NCI-H2107 treated with DMSO at 0.1 percent for 48 hours (cell line): ENCODE measurements around the gene SASH3.
A peak's percentile ranks its signal among the peaks of the same experiment; 100 is the strongest.

Source experiments
- DNase-seq: peaks from one replicate; lab custom pipeline; 2025; ENCODE audit not compliant: unreplicated experiment; lab: John Stamatoyannopoulos, UW

Gene SASH3

DNA sequence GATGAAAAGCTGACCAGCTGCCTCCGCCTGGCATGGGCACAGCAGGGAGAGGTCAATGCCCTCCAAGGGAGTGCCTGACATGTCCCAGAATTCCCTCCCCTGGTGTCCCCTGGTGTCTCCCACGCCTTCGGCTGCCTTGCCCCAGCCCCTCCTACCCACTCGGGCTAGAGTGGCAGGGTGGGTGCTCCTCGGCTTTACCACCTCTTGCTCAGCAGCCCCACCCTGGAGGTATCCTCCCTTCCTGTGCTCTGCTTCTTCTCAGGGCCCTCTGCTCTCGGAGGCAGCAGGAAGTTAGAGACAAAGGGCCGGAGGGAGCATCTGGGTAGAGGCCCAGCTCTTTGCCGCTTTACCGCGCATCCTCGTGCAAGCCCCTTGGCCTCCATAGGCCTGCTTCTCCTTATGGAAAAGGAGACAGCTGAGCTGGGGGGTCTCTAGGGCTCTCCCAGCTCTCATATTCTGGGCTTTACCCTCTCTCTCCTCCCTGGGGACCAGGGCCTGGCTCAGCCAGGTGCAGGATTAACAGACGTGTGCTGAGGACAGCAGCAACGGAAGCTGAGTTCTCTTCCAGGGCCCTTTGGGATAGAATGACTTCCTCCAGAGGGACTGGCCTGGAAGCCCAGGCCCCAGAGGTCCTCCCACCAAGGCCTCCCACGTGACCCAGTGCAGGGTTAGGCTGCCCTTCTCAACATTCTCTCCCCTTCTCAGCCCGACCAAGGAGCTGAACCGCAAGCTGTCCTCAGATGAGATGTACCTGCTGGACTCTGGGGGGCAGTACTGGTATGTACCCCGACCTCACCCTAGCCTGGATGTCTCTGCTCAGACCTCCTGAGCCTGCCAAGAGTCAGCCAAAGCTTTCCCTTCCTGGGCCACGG lies 23.7 kb upstream of the SASH3 start:
- peak; percentile 35 for DNase-seq

DNA sequence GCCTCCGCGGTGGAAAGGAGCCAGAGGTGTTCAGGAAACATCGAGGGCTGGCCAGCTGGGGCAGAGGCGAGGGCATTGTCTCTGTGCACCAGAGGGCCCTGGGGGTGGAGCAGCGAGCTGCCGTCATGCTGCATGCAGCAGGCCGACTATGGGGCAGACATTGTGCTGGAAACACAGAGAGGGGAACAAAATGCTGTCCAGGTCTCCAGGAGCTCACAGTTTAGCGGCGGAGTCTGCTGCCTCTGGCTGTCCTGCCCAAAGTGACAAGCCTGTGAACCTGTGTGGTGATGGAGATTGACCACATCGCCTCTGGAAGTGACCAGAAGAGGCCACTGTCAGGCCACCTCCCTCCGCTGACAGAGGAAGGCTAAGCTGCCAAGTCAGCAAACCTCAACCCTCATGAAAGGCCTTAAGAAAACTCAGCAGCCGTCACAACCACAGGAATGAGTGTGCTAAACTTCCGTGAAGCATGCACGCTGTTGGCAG lies 20.1 kb upstream of the SASH3 start:
- no peak for DNase-seq

DNA sequence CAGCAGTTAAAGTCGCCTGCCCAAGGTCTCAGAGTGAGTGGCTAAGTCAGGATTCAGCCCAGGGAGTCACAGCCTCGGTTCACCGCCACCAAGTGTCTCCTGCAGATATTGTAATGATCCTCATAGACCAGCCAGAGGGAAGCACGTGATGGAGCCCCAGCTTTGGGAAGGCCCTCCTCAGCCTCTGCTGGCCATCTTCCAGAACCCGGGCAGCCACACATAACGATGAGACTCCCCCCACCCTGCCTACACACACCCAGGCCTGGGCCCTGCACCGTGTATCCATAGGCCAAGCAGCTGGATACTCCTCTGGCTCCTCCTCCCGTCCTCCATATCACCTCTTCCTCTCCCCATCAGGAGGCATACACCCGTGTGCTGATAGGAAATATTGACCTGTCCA lies 19.6 kb upstream of the SASH3 start:
- DNase-seq = no peak

DNA sequence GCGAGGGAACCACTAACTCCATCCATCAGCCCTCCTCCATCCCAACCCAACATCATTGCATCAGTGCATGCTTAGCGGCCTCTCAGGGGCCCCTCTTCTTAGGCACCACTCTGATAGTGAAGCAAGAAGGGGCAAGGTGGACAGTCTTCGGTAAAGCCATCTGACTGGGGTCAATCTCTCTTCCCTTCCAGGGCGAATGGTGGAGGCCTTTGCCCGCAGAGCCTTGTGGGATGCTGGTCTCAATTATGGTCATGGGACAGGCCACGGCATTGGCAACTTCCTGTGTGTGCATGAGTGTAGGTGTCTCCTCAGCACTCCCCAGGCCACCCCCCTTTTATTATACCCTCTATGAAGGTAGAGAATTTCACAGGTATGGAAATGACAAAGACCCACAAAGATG lies 18.8 kb upstream of the SASH3 start:
- no peak for DNase-seq

DNA sequence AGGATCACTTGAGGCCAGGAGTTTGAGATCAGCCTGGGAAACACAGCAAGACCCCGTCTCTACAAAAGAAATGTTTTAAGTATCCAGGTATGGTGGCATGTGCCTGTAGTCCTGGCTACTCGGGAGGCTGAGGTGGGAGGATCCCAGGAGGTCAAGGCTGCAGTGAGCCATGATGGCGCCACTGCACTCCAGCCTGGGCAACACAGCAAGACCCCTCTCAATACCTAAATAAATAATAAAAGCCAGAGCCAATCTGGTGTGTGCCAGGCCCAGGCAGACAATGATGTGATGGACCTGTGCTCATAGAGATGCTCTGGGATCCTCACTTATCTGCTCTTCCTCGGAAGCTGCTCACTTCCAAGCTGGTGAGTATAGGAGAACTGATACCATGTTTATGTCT lies 18.2 kb upstream of the SASH3 start:
- no peak for DNase-seq

DNA sequence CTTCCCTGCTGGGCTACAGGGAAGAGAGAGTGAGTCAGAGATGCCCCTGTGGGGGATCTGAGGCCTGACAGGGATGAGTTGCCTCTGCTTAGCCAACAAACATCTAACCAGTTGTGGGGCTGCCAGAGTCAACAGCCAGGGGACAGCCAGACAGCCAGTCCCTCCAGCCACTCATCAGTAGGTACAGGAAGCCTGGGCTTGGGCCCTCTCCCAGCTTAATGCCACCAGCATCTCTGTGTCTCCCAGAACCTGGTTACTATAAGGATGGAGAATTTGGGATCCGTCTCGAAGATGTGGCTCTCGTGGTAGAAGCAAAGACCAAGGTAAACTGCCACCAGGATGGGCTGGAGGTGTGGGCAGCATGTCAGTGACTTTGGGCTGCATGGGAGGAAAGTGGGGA lies 17.3 kb upstream of the SASH3 start:
- DNase-seq = no peak

DNA sequence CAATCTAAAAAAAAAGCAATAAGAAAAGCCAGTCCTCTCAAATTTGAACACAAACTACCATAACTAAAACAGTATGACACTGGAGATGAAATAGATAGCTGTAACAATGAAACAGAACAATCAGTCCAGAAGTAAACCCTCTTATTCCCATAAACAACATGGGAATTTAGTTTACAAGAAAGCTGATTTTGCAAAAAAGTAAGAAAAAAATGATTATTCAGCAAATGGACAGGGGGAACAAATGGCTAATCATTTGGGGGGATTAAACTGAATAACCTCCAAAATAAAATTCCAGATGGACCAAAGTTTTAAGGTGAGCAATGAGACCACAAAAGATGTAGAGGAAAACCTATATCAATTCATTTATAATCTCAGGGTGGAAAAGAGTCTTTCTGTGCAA lies 16.1 kb upstream of the SASH3 start:
- DNase-seq = no peak

DNA sequence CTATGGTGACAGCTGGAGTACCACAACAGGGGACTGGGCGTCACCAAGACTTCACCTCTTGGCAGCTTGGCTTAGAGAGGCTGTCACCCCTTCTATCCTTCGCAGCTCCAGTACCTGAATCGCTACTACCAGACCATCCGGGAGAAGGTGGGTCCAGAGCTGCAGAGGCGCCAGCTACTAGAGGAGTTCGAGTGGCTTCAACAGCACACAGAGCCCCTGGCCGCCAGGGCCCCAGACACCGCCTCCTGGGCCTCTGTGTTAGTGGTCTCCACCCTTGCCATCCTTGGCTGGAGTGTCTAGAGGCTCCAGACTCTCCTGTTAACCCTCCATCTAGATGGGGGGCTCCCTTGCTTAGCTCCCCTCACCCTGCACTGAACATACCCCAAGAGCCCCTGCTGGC lies 11.6 kb upstream of the SASH3 start:
- no peak for DNase-seq

DNA sequence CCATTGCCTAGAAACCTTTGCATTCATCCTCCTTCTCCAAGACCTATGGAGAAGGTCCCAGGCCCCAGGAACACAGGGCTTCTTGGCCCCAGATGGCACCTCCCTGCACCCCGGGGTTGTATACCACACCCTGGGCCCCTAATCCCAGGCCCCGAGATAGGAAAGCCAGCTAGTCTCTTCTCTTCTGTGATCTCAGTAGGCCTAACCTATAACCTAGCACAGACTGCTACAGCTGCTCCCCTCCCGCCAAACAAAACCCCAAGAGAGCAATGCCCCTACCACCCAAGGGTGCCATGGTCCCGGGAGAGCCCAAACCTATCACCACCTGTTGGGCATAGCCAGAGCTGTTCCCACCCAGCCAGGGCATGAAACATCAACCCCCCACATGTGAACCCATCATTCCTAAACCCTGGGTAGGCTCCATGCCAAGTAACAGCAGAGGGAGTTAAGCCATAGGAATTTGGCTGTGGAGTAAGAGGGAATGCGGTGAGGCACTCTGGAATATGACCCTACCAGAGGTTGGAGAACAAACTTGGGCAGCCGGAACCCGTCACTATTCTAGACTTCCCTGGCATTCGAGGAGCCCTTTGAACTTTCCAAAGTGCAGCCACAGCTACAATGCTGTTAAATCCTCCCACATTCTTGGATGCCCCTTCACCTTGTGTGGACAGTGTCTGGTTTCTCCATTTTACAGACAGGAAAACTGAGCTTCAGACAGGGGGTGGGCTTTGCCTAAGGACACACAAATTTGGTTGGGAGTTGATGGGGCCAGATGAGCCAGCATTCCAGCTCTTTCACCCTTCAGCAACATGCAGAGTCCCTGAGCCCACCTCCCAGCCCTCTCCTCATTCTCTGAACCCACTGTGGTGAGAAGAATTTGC lies 10.9 kb upstream of the SASH3 start:
- no peak for DNase-seq

DNA sequence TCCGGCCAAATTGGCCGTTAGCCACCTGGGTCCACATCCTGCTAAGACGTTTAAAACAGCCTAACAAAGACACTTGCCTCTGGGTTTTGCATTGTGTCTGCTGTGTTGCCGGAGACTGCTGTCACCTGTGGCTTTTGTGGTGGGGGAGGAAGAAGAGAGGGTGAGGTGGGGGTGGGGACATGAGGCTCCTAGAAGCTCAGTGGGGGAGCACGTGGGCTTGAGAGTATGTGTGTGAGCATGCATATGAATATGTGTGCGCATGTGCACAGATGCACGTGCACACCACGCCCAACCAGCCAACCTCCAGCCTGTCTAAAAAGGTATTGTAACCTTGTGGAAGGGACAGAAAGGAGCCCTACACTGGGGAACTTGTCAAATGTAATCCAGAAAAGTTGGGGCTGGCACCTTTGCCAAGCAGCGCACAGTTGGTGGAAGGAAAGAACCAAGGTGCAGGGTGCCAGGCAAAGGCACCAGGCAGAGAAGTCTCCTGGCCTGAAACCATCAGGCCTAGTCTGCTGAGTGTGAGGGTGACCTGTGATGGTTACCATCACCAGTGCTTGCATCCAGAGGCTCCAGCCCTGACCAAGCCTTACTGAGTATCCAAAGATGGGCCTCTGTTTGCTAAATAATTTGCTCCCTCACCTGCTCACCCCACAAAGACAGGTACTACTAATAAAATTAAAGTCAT lies 10.1 kb upstream of the SASH3 start:
- no peak for DNase-seq

DNA sequence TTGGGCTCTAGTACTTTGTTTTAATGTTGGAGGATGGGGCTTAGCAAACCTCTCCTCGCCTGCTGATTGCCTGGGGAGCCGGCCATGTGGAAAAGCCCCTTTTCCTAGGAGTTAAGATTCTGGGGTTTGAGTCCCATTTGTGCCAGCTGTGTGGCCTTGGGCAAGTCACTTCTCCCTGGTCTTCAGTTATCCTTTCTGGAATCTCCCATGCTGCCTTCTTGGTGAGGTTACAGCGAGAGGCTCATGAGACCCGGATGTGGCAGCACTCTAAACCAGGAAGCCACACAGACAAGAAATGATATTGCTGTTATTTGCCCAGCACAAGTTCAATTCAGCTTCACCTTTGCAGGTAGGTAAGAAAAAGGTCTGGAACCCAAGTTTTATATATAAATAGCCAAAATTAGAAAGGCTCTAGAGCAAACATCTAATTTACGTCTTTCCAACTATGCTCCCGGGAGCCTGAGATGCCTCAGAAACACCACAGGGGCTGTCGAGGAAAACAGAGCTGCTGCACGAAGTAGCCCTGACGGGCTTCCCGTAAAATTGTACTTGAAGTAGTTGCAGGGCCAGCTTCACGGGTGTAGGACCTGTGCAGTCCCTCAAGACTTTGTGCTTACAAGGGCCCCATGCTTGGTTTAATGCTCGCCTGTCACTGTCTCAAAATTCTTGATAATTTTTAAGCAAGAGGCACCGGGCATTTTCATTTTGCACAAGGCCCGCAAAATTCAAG lies 8.3 kb upstream of the SASH3 start:
- no peak for DNase-seq

DNA sequence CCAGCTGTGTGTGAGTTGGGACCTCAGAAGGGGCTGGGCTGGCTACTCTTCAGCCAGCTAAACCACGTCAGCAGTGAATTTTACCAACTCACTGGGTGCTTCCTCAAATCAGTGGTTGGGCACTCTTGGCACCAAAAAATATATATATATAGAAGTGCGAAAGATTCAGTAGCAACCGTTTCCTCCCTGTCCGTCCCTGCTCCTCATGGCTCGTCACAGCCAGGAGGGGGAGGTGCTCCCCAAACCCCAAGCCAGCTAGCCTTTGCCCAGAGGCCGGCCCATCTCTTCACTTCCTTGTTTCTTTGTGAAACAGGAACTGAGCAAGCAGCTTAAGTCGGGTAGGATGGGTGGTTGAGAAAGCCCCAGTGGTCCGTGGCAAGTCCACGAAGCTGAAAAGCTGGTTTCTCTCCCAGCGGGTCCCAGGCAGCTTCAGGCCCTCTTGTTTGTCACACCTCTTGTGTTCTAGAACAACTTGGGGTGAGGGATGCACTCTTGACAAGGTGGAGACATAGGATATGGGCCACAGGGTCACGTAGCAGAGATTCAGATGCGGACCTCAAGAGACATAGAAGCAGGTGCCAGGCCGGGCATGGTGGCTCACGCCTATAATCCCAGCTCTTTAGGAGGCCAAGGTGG lies 6.8 kb upstream of the SASH3 start:
- no peak for DNase-seq

DNA sequence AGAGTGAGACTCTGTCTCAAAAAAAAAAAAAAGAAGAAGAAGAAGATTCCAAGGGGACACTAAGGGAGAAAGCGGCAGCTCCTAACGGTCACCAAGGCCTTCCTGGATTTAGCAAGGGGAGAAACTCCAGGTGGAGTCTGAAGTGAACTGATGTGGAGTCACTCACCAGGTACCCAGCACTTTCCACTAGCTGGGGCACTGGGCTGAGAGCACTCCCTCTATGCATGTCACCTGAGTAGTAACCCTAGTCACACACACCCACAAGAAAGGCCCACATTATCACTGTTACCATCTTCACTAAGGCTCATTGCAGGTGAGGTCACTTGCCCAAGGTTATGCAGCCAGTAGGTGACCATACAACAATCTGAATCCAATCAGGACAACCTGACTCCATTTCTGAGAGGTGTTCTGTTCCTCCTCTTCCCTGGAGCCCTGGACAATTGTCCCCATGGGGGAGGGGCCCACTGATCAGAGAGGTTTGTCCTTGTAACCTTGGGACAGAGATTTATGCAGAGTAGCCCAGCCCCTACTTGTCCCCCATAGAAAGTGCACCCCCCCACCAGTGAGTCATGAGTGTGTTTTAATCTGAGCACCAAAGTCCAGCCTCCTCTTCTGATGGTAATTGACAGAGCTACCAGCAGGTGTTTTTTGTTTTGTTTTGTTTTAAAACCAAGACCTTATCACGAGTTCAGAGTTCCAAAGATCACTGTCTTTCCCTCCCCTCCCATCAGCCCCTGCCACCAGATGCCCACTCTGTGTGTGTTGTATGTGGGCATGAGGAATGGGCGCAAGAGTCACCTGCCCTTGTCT lies 5.9 kb upstream of the SASH3 start:
- DNase-seq = no peak

DNA sequence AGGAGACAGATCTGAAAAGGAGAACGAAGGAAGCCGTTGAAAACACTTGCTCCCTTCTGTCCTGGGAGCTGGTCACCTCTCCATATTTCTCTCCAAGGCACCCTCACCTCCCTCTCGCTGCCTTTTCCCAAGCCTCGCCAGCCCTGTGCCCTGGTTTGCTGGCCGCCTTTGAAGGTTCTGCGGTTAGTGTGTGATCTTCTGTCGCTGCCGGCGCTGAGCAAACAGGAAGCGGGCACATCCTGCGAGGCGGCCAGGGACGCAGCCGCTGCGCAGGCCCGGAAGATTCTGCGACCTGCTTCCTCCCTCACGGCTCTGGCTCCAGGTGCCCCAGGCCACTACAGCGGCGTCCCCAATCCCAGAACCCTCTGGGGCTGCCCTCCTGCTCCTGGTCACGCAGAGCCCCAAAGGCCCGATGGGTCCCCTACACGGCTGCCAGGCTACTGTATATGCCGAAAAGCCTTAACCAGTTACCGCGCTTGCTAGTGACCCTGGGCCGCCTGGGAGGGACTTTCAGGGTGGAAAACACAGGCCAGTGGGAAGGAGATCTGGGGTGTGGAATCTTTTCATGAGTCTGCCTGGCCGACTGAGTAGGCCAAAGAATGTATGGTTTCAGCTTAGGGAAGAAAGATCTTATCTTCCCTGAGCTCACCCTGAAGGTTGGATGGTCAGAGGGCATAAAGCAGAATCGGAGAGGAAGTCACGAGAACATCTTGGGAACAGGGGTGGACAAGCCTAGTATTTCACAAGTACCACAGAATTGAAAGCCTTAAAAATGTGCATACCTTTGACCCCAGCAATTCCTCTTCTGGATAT lies 2.3 kb upstream of the SASH3 start:
- peak; percentile 49 for DNase-seq

DNA sequence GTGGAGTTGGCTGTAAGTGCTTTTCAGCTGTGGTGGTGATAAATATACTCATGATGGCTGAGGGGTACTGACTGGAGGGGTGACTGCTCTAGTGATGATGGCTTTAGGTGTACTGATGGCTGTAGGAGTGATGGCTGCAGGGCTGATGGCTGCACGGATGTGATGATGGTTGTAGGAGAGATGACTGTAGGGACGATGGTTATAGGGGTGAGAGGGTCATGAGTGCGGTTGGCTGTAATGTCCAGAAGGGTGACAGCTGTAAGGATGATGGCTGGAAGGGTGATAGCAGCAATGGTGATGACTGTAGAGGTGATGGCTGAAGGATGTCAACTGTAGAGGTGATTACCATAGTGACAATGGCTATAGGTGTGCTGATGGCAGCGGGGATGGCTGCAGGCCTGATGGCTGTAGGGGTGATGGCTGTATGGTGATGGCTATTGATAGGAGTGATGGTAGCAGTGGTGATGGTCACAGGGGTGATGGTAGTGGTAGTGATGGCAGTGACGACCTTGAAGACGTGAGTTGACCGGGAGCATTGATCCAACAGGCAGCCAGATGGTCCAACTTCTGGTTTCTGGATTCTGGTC lies 570 bp upstream of the SASH3 start:
- no peak for DNase-seq

DNA sequence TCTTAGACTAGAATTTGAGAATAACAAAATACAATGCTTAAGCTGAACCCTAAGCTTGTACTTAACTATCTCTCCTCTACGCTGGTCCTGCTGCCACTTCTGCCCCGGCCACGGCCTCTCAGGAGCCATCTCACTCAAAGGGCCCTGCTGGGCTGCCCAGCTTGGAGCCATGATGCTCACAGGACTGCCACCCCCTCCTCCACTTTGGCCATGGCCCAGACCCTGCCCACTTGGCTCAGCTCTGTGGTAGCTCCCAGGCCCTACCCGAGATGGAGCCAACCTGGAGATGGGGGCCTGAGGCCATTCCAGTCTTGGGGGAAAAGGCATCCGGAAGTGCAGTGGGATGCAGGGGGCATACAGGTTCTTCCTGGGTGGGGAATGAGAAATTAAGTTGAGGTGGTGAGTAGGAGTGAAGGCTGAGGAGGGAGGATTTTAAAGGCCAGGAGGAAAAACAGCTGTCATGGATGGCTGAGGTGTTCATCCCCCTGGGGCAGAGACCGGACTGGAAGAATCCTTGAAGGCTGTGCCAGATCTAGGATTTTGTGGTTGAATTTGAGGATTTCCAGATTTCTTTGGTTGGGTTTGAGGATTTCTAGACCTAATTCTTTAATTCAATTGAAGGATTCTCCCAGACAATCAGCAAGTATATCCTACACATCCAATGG lies 824 bp downstream of the SASH3 start:
- DNase-seq = no peak

DNA sequence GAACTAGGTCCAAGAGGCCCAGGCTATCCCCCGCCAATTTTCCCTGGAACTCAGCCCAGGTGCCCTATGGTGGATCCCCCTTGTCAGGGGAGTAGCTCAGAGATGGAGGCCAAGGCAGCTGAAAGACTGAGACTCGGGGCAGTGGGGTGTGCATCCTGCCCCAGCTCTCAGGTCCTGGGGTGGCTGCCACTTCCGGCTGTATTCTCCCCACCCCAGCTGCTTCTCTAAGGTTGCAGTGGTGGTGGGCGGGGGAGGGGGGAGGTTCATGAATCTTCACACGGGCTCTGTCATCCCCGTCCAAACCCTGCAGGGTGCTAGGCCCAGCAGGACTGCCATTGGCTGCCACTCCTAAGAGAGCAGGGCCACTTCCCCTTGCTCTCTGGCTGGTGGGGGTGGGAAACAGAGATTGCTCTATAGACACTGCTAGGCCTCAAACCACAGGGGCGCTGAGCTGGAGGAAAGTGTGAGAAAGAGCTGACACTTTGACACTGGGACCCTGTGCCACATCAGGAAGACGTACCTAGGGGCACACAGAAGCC lies 1.5 kb downstream of the SASH3 start:
- no peak for DNase-seq
